ENCODE data around the gene CAPN2.

Gene CAPN2

GRCh38 chr1:223712194-223712849, at the start of gene CAPN2:
CAPN2 (plus strand) TSS chr1:223712539; CDS start chr1:223712641, 102 bp downstream.
- peak within 1 kb of the TSS; percentile 97 for H3K9ac ChIP-seq (ENCODE audit: low read length)
- no peaks in the 10 kb centered on the region for H3K36me3 ChIP-seq (ENCODE audit: control insufficient read depth, insufficient read depth, low read length)
- H3K4me3 ChIP-seq (ENCODE audit: low read depth, low read length): peak within 1 kb of the TSS; percentile 95
- H3K27me3 ChIP-seq (ENCODE audit: control insufficient read depth, insufficient read depth, low read length): peaks cover 48% of the 10 kb centered on the region
- H3K27ac ChIP-seq (ENCODE audit: low read depth, low read length): no peak within 1 kb of the TSS; the same call in 1 of the 2 replicates
- H3K9me3 ChIP-seq (ENCODE audit: control insufficient read depth, insufficient read depth, low read depth, low read length): no peaks in the 10 kb centered on the region
- peaks cover 45% of the 10 kb centered on the region for H3K4me1 ChIP-seq (ENCODE audit: control insufficient read depth, insufficient read depth, low read length)

GRCh38 chr1:223662943-223663342, 49.4 kb upstream of the CAPN2 start:
- H3K9me3 ChIP-seq (ENCODE audit: control insufficient read depth, insufficient read depth, low read depth, low read length): no peaks in the 10 kb centered on the region
- no peak overlapping the region for H3K27ac ChIP-seq (ENCODE audit: low read depth, low read length)
- H3K4me3 ChIP-seq (ENCODE audit: low read depth, low read length): no peak overlapping the region
- H3K27me3 ChIP-seq (ENCODE audit: control insufficient read depth, insufficient read depth, low read length): no peaks in the 10 kb centered on the region
- no peak overlapping the region for H3K9ac ChIP-seq (ENCODE audit: low read length)
- H3K36me3 ChIP-seq (ENCODE audit: control insufficient read depth, insufficient read depth, low read length): no peaks in the 10 kb centered on the region
- no peaks in the 10 kb centered on the region for H3K4me1 ChIP-seq (ENCODE audit: control insufficient read depth, insufficient read depth, low read length)

GRCh38 chr1:223664106-223664505, 48.2 kb upstream of the CAPN2 start:
- H3K27me3 ChIP-seq (ENCODE audit: control insufficient read depth, insufficient read depth, low read length): no peaks in the 10 kb centered on the region
- H3K4me1 ChIP-seq (ENCODE audit: control insufficient read depth, insufficient read depth, low read length): no peaks in the 10 kb centered on the region
- no peaks in the 10 kb centered on the region for H3K36me3 ChIP-seq (ENCODE audit: control insufficient read depth, insufficient read depth, low read length)
- H3K4me3 ChIP-seq (ENCODE audit: low read depth, low read length): no peak overlapping the region
- H3K27ac ChIP-seq (ENCODE audit: low read depth, low read length): no peak overlapping the region
- H3K9ac ChIP-seq (ENCODE audit: low read length): no peak overlapping the region
- no peaks in the 10 kb centered on the region for H3K9me3 ChIP-seq (ENCODE audit: control insufficient read depth, insufficient read depth, low read depth, low read length)

GRCh38 chr1:223665592-223666312, 46.6 kb upstream of the CAPN2 start, which contains the start of gene CAPN8:
CAPN8 (minus strand) TSS chr1:223665701; CDS start chr1:223665646, 55 bp downstream.
- Histone ChIP-seq H3K36me3 (ENCODE audit: control insufficient read depth, insufficient read depth, low read length) (no peaks in the 10 kb centered on the region), H3K9ac (ENCODE audit: low read length) (no peak within 1 kb of the TSS), H3K27ac (ENCODE audit: low read depth, low read length) (no peak within 1 kb of the TSS), H3K4me1 (ENCODE audit: control insufficient read depth, insufficient read depth, low read length) (peaks cover 2% of the 10 kb centered on the region), H3K9me3 (ENCODE audit: control insufficient read depth, insufficient read depth, low read depth, low read length) (no peaks in the 10 kb centered on the region), H3K27me3 (ENCODE audit: control insufficient read depth, insufficient read depth, low read length) (no peaks in the 10 kb centered on the region), H3K4me3 (ENCODE audit: low read depth, low read length) (no peak within 1 kb of the TSS)

GRCh38 chr1:223667484-223668182, 44.7 kb upstream of the CAPN2 start:
- H3K4me3 ChIP-seq (ENCODE audit: low read depth, low read length): no peak overlapping the region
- no peak overlapping the region for H3K9ac ChIP-seq (ENCODE audit: low read length)
- H3K27ac ChIP-seq (ENCODE audit: low read depth, low read length): no peak overlapping the region
- H3K9me3 ChIP-seq (ENCODE audit: control insufficient read depth, insufficient read depth, low read depth, low read length): no peaks in the 10 kb centered on the region
- no peaks in the 10 kb centered on the region for H3K36me3 ChIP-seq (ENCODE audit: control insufficient read depth, insufficient read depth, low read length)
- no peaks in the 10 kb centered on the region for H3K27me3 ChIP-seq (ENCODE audit: control insufficient read depth, insufficient read depth, low read length)
- peaks cover 4% of the 10 kb centered on the region for H3K4me1 ChIP-seq (ENCODE audit: control insufficient read depth, insufficient read depth, low read length)

GRCh38 chr1:223669003-223669795, 43.1 kb upstream of the CAPN2 start:
- H3K4me3 ChIP-seq (ENCODE audit: low read depth, low read length): no peak overlapping the region
- peaks cover 4% of the 10 kb centered on the region for H3K4me1 ChIP-seq (ENCODE audit: control insufficient read depth, insufficient read depth, low read length)
- no peaks in the 10 kb centered on the region for H3K36me3 ChIP-seq (ENCODE audit: control insufficient read depth, insufficient read depth, low read length)
- H3K9me3 ChIP-seq (ENCODE audit: control insufficient read depth, insufficient read depth, low read depth, low read length): peaks cover 14% of the 10 kb centered on the region
- H3K27me3 ChIP-seq (ENCODE audit: control insufficient read depth, insufficient read depth, low read length): no peaks in the 10 kb centered on the region
- H3K27ac ChIP-seq (ENCODE audit: low read depth, low read length): no peak overlapping the region
- H3K9ac ChIP-seq (ENCODE audit: low read length): no peak overlapping the region

- no peak overlapping the region for H3K9ac ChIP-seq (ENCODE audit: low read length)
- peaks cover 4% of the 10 kb centered on the region for H3K4me1 ChIP-seq (ENCODE audit: control insufficient read depth, insufficient read depth, low read length)
- H3K27ac ChIP-seq (ENCODE audit: low read depth, low read length): no peak overlapping the region
- no peak overlapping the region for H3K4me3 ChIP-seq (ENCODE audit: low read depth, low read length)
- H3K36me3 ChIP-seq (ENCODE audit: control insufficient read depth, insufficient read depth, low read length): no peaks in the 10 kb centered on the region
- H3K27me3 ChIP-seq (ENCODE audit: control insufficient read depth, insufficient read depth, low read length): no peaks in the 10 kb centered on the region
- peaks cover 26% of the 10 kb centered on the region for H3K9me3 ChIP-seq (ENCODE audit: control insufficient read depth, insufficient read depth, low read depth, low read length)
Observed at GRCh38 chr1:223670458-223671159, 41.7 kb upstream of the CAPN2 start.

GRCh38 chr1:223674119-223674890, 38.0 kb upstream of the CAPN2 start:
- Histone ChIP-seq H3K9ac (ENCODE audit: low read length) (no peak overlapping the region), H3K27ac (ENCODE audit: low read depth, low read length) (no peak overlapping the region), H3K36me3 (ENCODE audit: control insufficient read depth, insufficient read depth, low read length) (no peaks in the 10 kb centered on the region), H3K27me3 (ENCODE audit: control insufficient read depth, insufficient read depth, low read length) (no peaks in the 10 kb centered on the region), H3K4me3 (ENCODE audit: low read depth, low read length) (no peak overlapping the region), H3K4me1 (ENCODE audit: control insufficient read depth, insufficient read depth, low read length) (peaks cover 4% of the 10 kb centered on the region), H3K9me3 (ENCODE audit: control insufficient read depth, insufficient read depth, low read depth, low read length) (peaks cover 36% of the 10 kb centered on the region)

GRCh38 chr1:223678841-223679240, 33.5 kb upstream of the CAPN2 start:
- no peak overlapping the region for H3K9ac ChIP-seq (ENCODE audit: low read length)
- no peak overlapping the region for H3K27ac ChIP-seq (ENCODE audit: low read depth, low read length)
- peaks cover 26% of the 10 kb centered on the region for H3K9me3 ChIP-seq (ENCODE audit: control insufficient read depth, insufficient read depth, low read depth, low read length)
- H3K4me3 ChIP-seq (ENCODE audit: low read depth, low read length): no peak overlapping the region
- no peaks in the 10 kb centered on the region for H3K36me3 ChIP-seq (ENCODE audit: control insufficient read depth, insufficient read depth, low read length)
- H3K27me3 ChIP-seq (ENCODE audit: control insufficient read depth, insufficient read depth, low read length): peaks cover 8% of the 10 kb centered on the region
- H3K4me1 ChIP-seq (ENCODE audit: control insufficient read depth, insufficient read depth, low read length): no peaks in the 10 kb centered on the region

- H3K9ac ChIP-seq (ENCODE audit: low read length): no peak overlapping the region
- H3K27me3 ChIP-seq (ENCODE audit: control insufficient read depth, insufficient read depth, low read length): peaks cover 11% of the 10 kb centered on the region
- H3K4me1 ChIP-seq (ENCODE audit: control insufficient read depth, insufficient read depth, low read length): no peaks in the 10 kb centered on the region
- peaks cover 12% of the 10 kb centered on the region for H3K9me3 ChIP-seq (ENCODE audit: control insufficient read depth, insufficient read depth, low read depth, low read length)
- H3K36me3 ChIP-seq (ENCODE audit: control insufficient read depth, insufficient read depth, low read length): no peaks in the 10 kb centered on the region
- no peak overlapping the region for H3K27ac ChIP-seq (ENCODE audit: low read depth, low read length)
- no peak overlapping the region for H3K4me3 ChIP-seq (ENCODE audit: low read depth, low read length)
Observed at GRCh38 chr1:223680188-223680587, 32.2 kb upstream of the CAPN2 start.

Measured in HUES6 (cell line).